GM21619 (cell line): ENCODE measurements around the gene PLA2R1.
"Not testable (repeated sequence)": the region's sequence is repeated elsewhere in the genome, so short reads cannot be mapped to it uniquely, and the experiment has no call there.

ENCODE experiments used
- ATAC-seq: cut with Tn5 transposase; IDR thresholded peaks from one replicate; pipeline ENCODE4 v1.9.1; 2021; ENCODE audit not compliant: unreplicated experiment

PLA2R1 gene

GRCh38 chr2:159984034-159984433 is 78.4 kb downstream of the PLA2R1 start:
- ATAC-seq = no peak

GRCh38 chr2:159982842-159983785 is 79.3 kb downstream of the PLA2R1 start:
- ATAC-seq = no peak

- ATAC-seq = no peak
These were observed 80.1 kb downstream of the PLA2R1 start for GRCh38 chr2:159982270-159982669.

DNA sequence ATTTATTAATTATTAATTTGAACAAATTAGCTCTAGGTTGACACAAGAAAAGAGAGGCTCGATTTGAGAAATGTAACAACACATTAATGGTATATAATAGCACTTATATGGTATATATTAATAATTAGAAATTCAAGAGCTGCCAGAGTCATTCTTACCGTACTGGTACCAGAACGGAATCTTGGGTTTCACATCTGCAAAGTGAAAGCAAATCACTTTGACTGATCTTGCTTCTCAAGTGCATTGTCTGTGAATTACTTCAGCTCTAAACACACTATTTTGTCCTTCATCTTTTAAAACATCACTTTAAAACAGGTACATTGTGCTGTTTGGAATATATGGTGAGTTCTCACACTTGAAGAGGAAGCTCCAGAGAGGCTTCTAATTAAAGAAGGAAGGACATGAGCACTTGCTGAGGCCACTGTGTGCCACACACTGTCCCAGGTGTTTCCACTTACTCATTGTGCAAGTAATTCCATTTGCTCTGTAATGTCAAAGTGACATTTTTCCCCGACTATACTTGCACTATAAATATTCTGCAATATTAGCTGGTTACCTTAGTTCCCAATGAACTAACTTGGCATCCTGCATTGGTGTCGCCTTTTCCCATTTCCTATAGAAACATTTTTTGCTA is 85.8 kb downstream of the PLA2R1 start:
- ATAC-seq = no peak

- ATAC-seq = no peak
These were observed 89.1 kb downstream of the PLA2R1 start for GRCh38 chr2:159973325-159973724.

GRCh38 chr2:159971365-159972152 is 90.9 kb downstream of the PLA2R1 start:
- ATAC-seq = no peak

DNA sequence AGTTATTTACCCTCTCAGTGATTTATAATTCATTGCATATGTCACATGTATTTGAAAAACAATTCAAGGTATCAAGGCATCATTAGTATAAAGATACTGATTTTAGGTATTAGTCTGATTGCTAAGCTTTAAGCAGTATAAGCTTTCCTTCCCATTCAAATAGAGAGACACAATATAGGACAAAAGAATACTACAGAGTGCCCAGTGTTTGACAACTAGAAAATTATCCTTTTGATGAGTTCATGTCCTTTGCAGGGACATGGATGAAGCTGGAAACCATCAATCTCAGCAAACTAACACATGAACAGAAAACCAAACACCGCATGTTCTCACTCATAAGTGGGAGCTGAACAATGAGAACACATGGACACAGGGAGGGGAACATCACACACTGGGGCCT is 91.9 kb downstream of the PLA2R1 start:
- not testable (repeated sequence) for ATAC-seq

DNA sequence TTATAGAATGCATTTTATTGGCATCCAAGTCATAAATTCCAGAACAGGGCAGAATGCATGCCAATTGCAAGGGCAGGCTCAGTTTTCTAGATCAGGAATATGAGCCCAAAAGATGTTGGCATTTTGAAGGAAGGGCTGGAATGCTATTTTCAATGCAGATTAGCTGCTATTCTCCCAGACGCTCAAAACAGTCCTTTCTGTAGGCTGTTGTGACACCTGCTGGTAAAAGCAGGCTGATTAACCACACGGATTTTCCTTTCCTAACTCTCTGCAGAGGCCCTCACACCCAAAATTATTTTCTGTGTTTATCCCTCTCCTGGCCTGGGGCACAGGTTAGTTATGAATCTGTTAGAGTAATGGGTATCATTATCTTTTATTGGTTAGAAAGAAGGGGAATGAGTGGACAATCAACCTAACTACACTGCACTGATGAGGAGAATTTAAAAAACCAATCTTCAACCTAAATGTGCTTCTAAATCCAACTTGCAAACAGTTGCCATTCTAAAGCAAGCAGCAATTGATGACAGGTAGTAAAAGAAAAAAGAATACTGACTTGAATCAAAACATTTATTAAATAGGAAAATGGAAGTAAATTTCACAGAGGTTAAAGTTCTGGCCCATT is 94.0 kb downstream of the PLA2R1 start:
- peak; percentile 55 for ATAC-seq

- ATAC-seq = peak; percentile 71
These were observed 98.7 kb downstream of the PLA2R1 start for GRCh38 chr2:159963700-159964099.

DNA sequence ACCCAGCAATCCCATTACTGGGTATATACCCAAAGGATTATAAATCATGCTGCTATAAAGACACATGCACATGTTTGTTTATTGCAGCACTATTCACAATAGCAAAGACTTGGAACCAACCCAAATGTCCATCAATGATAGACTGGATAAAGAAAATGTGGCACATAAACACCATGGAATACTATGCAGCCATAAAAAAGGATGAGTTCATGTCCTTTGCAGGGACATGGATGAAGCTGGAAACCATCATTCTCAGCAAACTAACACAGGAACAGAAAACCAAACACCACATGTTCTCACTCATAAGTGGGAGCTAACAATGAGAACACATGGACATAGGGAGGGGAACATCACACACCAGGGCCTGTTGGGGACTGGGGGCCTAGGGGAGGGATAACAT is 99.9 kb downstream of the PLA2R1 start:
- not testable (repeated sequence) for ATAC-seq

DNA sequence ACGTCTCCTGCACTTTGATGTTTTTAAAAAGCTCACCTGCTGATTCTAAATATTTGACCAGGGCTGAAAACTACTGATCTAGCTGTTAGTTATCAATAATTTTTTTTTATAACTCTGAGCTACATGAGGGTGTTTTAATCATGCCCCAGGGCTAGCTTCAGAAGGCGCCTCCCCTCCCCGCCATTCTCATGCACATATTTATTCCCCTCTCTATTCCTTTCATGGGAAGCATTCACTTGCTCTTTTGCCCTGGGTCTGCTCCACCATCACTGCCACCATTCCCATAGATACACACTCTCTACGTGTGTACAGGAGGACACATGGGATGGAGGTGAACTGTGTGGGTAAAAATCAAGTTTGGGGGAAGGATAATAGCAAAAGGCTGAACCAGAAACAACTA is 101.0 kb downstream of the PLA2R1 start:
- ATAC-seq = no peak

- ATAC-seq = no peak
These were observed 101.4 kb downstream of the PLA2R1 start for GRCh38 chr2:159961037-159961436.

DNA sequence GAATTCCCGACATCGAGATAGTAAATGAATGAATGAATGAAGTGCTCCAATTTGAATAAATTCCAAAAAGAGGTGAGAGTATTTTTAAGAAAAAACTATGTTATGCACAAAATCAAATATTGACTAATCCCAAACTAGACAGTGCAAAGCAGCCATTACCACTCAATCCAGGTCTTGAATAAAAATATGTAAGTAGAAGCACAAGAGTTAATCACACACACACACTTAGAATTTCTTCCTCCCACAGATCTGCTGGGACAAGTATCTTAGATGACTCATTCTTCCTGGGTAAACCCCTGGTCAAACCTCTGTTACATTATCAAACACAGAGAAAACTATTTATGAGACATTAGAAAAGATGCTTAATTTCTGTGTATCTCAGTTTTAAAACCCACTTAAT is 102.0 kb downstream of the PLA2R1 start:
- ATAC-seq = peak; percentile 56

DNA sequence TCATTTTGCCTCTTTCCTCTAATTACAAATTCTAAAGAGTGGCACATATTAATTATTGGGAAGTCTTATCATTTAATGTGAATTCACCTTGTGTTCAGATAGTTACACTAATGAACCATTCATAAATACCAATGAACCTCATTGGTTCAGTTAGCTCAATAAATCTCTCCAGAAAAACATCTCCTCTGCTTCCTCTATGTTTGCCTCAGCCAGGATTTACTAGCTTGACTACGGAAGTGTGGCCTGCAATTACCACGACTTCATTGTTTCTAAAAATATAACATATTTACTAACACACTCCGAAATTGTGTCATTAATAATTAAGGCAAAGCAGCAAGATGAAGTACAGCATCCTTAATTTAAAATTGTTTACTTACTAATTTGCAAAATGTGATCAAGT is 103.3 kb downstream of the PLA2R1 start:
- ATAC-seq = no peak

DNA sequence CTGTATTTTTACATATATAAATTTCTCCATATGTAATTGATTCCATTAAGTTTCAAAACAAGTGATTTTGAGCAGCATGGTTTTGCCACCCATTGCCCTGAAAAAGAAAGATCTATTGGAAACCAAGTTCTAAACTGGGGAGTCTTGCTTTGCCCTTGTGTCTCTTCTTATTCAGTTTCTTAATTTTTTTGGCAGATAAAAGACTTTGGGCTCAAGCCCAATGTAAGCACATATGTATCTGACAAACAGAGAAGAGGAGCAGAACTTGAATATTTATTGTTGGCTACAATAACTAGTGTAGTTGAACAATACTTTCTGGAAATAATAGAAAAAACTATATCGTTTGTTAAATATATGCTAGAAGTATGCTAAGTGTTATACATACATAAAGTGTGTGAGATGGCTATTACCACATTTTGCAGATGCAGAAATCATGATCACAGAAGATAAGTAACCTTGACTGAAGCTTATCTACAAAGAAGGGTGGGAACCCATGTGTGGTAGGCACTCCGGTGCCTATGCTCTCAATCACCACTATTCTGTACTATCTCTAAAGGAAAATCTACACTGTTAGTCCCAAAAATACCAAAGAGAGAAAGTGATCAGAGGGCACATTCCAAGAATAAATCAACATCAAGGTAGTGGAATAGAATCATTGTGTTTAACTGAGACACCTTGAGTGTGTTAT is 109.1 kb downstream of the PLA2R1 start:
- ATAC-seq = no peak

GRCh38 chr2:159946326-159946999 is 116.0 kb downstream of the PLA2R1 start:
- no peak for ATAC-seq

DNA sequence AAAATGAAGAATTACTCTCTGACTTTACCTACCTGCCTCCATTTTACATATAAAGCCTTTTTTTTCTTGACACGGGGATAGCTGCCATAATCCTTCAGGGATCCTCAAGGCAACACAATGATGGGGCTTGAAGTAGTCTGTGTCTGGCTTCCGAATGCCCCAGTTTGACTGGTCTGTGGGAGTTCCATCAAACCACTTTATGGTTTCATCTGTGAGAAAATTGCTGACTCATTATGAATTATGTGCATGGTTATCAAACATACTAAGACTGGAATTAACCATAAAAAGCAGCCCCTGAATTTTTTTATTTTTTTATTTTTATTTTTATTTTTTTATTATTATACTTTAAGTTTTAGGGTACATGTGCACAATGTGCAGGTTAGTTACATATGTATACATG is 117.5 kb downstream of the PLA2R1 start:
- no peak for ATAC-seq

DNA sequence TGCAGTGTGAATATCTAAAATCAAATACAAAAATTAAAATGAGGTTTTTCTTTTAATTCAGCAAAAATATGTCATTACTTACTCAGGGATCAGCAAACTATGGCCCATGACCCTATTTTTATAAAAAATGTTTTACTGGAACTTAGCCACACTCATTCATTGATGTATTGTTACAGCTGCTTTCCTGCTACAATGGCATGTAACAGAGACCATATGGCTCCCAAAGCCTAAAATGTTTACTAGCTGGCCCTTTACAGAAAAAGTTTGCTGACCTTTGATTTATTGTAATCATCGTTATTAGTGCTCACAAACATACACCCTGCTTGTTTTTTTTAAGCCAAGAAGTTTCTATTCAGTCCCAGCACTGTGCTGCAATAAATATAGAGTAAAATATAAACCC is 120.3 kb downstream of the PLA2R1 start:
- ATAC-seq = no peak

GRCh38 chr2:159941729-159942128 is 120.7 kb downstream of the PLA2R1 start:
- no peak for ATAC-seq

DNA sequence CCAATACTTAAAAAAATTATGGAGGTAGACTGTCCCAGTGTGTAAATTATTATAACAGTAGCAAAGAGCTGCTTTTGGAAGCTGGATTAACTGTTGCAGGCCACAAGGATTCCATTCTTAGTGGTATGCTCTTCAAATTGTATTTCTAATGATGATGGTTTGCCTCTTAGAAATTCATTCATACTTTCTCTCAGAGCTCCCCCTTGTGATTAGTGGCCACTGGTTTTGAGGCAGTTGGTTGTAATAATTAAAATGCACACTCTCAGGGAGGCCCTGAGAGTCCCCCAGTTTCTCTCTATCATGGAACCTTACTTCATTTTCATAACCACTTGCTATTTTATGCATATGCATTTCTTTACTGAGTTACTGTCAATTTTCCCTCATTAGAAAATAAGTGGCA is 122.5 kb downstream of the PLA2R1 start:
- peak; percentile 79 for ATAC-seq
